ENCODE results near the gene PDSS2. TPM values are rescaled to one million over a fixed set of nuclear protein-coding genes. Genes with fewer than 3 reads are reported as not detected.
"Not testable (repeated sequence)": the region's sequence is repeated elsewhere in the genome, so short reads cannot be mapped to it uniquely, and the experiment has no call there.

The PDSS2 gene
- polyA plus RNA-seq, 2 donors = 3.6 to 7.3 TPM

DNA sequence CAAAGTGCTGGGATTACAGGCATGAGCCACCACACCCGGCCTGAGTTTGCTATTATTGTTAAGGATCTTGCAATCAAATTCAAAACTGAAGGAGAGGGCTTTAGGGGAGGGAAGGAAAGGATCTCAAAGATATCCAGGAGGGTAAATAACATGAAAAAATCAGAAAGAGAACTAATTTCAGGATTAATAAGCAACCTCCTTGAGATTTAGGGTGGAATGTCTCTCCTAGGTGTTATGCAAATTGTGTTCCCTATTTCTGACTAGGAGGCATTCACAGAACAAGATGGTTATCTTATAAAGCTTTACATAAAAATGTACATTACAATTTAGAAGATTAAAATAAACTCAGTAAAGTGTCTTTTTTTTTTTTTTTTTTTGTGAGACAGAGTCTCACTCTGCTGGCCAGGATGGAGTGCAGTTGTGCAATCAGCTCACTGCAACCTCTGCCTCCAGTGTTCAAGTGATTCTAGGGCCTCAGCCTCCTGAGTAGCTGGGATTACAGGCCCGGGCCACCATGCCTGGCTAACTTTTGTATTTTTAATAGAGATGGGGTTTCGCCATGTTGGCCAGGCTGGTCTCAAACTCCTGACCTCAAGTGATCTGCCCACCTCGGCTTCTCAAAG is 252.0 kb downstream of the PDSS2 start:
- no peak overlapping the region for H3K27ac ChIP-seq (ENCODE audit: low read depth in 2 of 2, low read length in 1 of 2)
- no peaks in the 10 kb centered on the region for H3K27me3 ChIP-seq (ENCODE audit: control insufficient read depth in 1 of 2, insufficient read depth in 2 of 2, low read length in 2 of 2)
- H3K9me3 ChIP-seq (ENCODE audit: control insufficient read depth in 2 of 2, insufficient read depth in 1 of 2, low read depth in 1 of 2, low read length in 1 of 2) = no peaks in the 10 kb centered on the region
- no peaks in the 10 kb centered on the region for H3K36me3 ChIP-seq (ENCODE audit: control insufficient read depth in 2 of 2, insufficient read depth in 2 of 2, low read length in 1 of 2)
- 96 to 97% methylated on average over 4 of the region's 4 CpGs for WGBS, 2 donors
- no peaks in the 10 kb centered on the region for H3K4me1 ChIP-seq (ENCODE audit: control insufficient read depth in 2 of 2, insufficient read depth in 2 of 2, low read length in 1 of 2)
- H3K4me3 ChIP-seq (ENCODE audit: low read depth in 1 of 2, low read length in 2 of 2) = no peak overlapping the region

DNA sequence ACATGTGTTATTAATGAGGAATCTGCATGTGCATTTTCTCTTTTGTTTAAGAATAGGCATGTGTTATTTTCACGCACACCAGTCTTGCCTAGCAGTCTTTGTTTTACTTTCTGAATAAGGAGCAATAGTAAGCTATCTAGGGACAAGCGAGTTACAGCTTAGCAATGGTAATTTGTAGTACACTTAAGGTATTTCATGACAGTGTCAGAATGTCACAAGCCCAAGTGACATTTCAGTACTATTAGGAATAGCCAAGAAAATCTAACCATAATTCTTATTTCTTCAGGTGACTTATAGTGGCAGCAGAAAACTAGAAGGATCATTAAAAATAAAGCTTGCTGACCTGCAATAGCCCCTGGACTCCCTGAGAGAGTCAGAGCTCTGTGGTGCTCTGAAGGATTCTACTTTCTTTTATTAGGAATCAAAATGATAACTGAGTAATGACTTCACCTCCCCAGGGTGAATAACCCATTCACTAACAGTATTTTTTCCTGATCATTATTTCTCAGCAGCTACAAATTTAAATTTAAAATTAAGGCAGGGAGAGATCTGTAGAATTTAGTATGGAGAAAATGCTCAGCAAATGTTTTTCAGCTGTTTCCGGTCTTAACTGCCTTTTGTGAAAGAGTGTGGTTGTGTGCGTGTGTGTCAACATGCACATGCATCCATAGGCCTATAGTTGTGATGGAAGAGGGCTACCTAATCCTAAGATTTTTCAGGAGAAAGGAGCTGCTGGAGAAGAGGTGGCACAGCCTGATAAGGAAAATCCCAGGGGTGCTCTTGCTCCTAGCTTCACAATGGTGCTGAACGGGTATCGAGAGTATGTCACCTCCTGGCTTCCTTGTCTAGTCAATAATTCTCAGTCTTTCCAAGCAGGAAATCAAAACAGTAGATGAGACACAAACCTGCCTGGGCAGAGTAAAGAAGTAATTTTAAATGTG is 254.0 kb downstream of the PDSS2 start:
- Histone ChIP-seq H3K27me3 (ENCODE audit: control insufficient read depth in 1 of 2, insufficient read depth in 2 of 2, low read length in 2 of 2) (no peaks in the 10 kb centered on the region), H3K4me3 (ENCODE audit: low read depth in 1 of 2, low read length in 2 of 2) (no peak overlapping the region), H3K9me3 (ENCODE audit: control insufficient read depth in 2 of 2, insufficient read depth in 1 of 2, low read depth in 1 of 2, low read length in 1 of 2) (no peaks in the 10 kb centered on the region), H3K36me3 (ENCODE audit: control insufficient read depth in 2 of 2, insufficient read depth in 2 of 2, low read length in 1 of 2) (no peaks in the 10 kb centered on the region), H3K4me1 (ENCODE audit: control insufficient read depth in 2 of 2, insufficient read depth in 2 of 2, low read length in 1 of 2) (no peaks in the 10 kb centered on the region), H3K27ac (ENCODE audit: low read depth in 2 of 2, low read length in 1 of 2) (no peak overlapping the region)
- 94 to 97% methylated on average over 6 of the region's 6 CpGs for WGBS, 2 donors

DNA sequence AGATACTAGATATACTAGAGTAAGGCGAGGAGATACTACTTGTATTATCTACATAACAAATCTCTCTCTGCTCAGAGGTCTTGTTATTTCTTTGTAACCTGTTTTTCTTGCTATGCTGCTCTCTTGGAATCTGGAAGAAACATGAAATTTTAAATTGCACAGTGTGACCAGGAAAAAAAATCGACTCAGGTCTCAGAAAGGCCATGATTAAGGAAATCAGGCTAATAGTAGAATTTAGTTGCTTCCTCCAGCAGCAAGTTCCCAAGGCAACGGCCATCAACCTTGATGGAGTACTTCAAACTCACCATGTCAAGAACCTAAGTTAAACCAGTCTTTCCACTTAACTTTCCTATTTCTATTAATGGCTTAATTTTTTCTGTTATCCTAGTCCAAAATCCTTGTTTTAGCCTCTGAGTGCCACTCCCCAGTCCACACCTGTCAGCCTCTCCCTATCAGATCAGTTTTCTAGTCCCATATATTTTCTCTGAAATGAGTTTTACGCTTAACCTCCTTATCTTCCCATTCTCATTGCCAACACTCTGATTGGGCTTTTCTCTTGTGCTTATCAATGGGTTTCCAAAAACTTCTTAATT is 256.4 kb downstream of the PDSS2 start:
- H3K27ac ChIP-seq (ENCODE audit: low read depth in 2 of 2, low read length in 1 of 2) = no peak overlapping the region
- H3K4me1 ChIP-seq (ENCODE audit: control insufficient read depth in 2 of 2, insufficient read depth in 2 of 2, low read length in 1 of 2) = no peaks in the 10 kb centered on the region
- H3K4me3 ChIP-seq (ENCODE audit: low read depth in 1 of 2, low read length in 2 of 2) = no peak overlapping the region
- no peaks in the 10 kb centered on the region for H3K27me3 ChIP-seq (ENCODE audit: control insufficient read depth in 1 of 2, insufficient read depth in 2 of 2, low read length in 2 of 2)
- H3K9me3 ChIP-seq (ENCODE audit: control insufficient read depth in 2 of 2, insufficient read depth in 1 of 2, low read depth in 1 of 2, low read length in 1 of 2) = no peaks in the 10 kb centered on the region
- WGBS, 2 donors = 65 to 76% methylated on average over 4 of the region's 4 CpGs
- H3K36me3 ChIP-seq (ENCODE audit: control insufficient read depth in 2 of 2, insufficient read depth in 2 of 2, low read length in 1 of 2) = no peaks in the 10 kb centered on the region

DNA sequence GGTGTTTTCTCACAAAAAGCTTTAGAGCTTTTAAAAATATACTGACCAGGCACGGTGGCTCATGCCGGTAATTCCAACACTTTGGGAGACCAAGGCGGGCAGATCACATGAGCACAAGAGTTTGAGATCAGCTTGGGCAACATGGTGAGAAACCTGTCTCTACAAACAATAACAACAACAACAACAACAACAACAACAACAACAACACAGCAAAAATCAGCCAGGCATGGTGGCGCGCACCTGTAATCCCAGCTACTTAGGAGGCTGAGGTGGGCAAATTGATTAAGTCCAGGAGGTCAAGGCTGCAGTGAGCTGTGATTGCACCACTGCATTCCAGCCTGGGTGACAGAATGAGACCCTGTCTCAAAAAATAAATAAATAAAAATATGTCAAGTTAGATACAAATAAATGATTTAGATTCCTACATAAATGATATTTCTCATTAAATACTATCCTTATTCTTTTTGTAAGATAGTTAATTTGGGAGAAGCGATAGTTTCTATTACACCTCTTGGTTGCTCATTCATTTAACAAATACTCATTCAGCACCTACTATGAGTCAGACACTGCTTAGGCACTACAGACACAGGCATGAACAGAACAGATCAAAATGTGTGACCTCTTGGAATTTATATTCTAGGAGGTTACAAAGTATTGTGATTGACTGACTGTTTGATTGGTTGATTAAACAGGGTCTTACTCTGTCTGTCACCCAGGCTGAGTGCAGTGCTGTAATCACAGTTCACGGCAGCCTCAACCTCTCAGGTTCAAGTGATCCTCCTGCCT is 260.5 kb downstream of the PDSS2 start:
- WGBS, 2 donors = 98% methylated on average over 7 of the region's 7 CpGs
- Histone ChIP-seq H3K9me3 (ENCODE audit: control insufficient read depth in 2 of 2, insufficient read depth in 1 of 2, low read depth in 1 of 2, low read length in 1 of 2) (no peaks in the 10 kb centered on the region), H3K27me3 (ENCODE audit: control insufficient read depth in 1 of 2, insufficient read depth in 2 of 2, low read length in 2 of 2) (no peaks in the 10 kb centered on the region), H3K4me1 (ENCODE audit: control insufficient read depth in 2 of 2, insufficient read depth in 2 of 2, low read length in 1 of 2) (no peaks in the 10 kb centered on the region), H3K4me3 (ENCODE audit: low read depth in 1 of 2, low read length in 2 of 2) (no peak overlapping the region), H3K36me3 (ENCODE audit: control insufficient read depth in 2 of 2, insufficient read depth in 2 of 2, low read length in 1 of 2) (no peaks in the 10 kb centered on the region), H3K27ac (ENCODE audit: low read depth in 2 of 2, low read length in 1 of 2) (no peak overlapping the region)

DNA sequence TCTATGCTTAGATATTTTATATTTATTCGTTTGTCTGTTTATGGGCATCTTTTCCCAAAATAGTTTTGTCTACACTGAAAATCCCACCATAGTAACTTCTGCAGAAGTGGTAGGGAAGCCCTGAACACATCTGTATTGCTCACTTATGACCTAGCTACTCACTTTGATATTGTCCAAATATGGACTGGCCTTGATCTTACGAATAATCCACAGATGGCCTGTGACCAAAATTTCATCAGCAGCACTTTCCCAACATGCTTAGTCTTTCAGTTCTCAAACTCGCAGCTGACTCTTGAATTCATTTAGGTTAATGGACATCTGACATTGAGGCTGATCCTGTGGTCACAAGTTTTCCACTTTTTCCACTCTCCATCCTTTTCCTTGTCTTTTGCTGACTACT is 263.2 kb downstream of the PDSS2 start:
- 84 to 88% methylated on average over 3 of the region's 3 CpGs for WGBS, 2 donors

DNA sequence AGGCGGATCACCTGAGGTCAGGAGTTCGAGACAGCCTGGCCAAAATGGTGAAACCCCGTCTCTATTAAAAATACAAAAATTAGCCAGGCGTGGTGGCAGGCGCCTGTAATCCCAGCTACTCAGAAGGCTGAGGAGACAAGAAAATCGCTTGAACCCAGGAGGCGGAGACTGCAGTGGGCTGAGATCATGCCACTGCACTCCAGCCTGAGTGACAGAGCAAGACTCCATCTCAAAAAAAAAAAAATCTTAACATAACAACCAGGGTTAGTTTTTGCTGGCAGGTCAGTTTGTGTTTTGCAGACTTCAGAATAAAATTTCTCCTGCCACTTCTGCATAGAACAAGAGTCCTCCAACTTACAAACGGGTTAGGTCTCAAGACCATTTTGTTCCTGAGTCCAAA is 264.6 kb downstream of the PDSS2 start:
- H3K27ac ChIP-seq (ENCODE audit: low read depth in 2 of 2, low read length in 1 of 2); H3K36me3 ChIP-seq (ENCODE audit: control insufficient read depth in 2 of 2, insufficient read depth in 2 of 2, low read length in 1 of 2); H3K27me3 ChIP-seq (ENCODE audit: control insufficient read depth in 1 of 2, insufficient read depth in 2 of 2, low read length in 2 of 2); H3K4me1 ChIP-seq (ENCODE audit: control insufficient read depth in 2 of 2, insufficient read depth in 2 of 2, low read length in 1 of 2); H3K4me3 ChIP-seq (ENCODE audit: low read depth in 1 of 2, low read length in 2 of 2); H3K9me3 ChIP-seq (ENCODE audit: control insufficient read depth in 2 of 2, insufficient read depth in 1 of 2, low read depth in 1 of 2, low read length in 1 of 2): not testable (repeated sequence)
- WGBS, 2 donors = 95% methylated on average over 8 of the region's 8 CpGs

More for the DNA sequence above, 263.2 kb downstream of the PDSS2 start:
- Histone ChIP-seq H3K9me3 (ENCODE audit: control insufficient read depth in 2 of 2, insufficient read depth in 1 of 2, low read depth in 1 of 2, low read length in 1 of 2) (no peaks in the 10 kb centered on the region), H3K27ac (ENCODE audit: low read depth in 2 of 2, low read length in 1 of 2) (no peak overlapping the region), H3K4me3 (ENCODE audit: low read depth in 1 of 2, low read length in 2 of 2) (no peak overlapping the region), H3K4me1 (ENCODE audit: control insufficient read depth in 2 of 2, insufficient read depth in 2 of 2, low read length in 1 of 2) (no peaks in the 10 kb centered on the region), H3K36me3 (ENCODE audit: control insufficient read depth in 2 of 2, insufficient read depth in 2 of 2, low read length in 1 of 2) (no peaks in the 10 kb centered on the region), H3K27me3 (ENCODE audit: control insufficient read depth in 1 of 2, insufficient read depth in 2 of 2, low read length in 2 of 2) (no peaks in the 10 kb centered on the region)

DNA sequence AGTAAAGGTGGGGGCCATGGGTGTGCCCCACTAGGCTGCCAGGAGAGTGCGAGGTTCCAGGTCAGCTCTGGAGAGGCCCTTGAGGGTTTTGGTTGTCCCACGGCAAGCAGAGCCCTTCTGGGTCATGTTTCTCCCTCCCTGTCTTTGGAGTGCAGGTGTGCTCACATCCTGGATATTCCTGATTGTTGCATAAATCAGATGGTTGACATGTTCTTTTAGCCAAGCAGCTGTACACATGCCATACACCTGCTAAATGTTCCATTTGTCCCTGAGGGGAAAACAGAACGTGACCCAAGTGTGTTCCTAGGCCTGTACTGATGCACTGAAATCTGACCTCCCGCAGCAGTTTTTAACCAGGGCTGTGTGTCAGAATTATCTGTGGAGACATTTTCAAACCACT is 266.5 kb downstream of the PDSS2 start:
- Histone ChIP-seq H3K27me3 (ENCODE audit: control insufficient read depth in 1 of 2, insufficient read depth in 2 of 2, low read length in 2 of 2) (no peaks in the 10 kb centered on the region), H3K4me3 (ENCODE audit: low read depth in 1 of 2, low read length in 2 of 2) (no peak overlapping the region), H3K9me3 (ENCODE audit: control insufficient read depth in 2 of 2, insufficient read depth in 1 of 2, low read depth in 1 of 2, low read length in 1 of 2) (no peaks in the 10 kb centered on the region), H3K4me1 (ENCODE audit: control insufficient read depth in 2 of 2, insufficient read depth in 2 of 2, low read length in 1 of 2) (no peaks in the 10 kb centered on the region), H3K27ac (ENCODE audit: low read depth in 2 of 2, low read length in 1 of 2) (no peak overlapping the region), H3K36me3 (ENCODE audit: control insufficient read depth in 2 of 2, insufficient read depth in 2 of 2, low read length in 1 of 2) (no peaks in the 10 kb centered on the region)
- 50 to 60% methylated on average over 4 of the region's 4 CpGs for WGBS, 2 donors

DNA sequence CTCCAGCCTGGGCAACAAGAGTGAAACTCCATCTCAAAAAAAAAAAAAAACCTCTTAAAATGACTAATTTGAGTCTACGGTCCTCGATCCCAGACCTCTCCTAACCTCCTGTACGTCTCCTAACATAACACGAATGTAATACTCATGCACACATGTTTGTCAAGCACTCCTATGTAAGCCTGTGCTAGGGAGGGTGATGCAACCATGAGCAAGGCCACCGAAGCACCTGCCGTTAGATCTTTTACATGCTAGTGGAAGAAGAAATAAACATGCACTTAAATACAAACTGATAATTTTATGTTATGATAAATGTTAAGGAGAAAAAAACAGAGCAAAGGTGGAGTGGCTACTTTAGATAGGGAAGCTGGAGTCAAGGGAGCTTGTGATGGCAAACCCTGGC is 271.7 kb downstream of the PDSS2 start:
- Histone ChIP-seq H3K9me3 (ENCODE audit: control insufficient read depth in 2 of 2, insufficient read depth in 1 of 2, low read depth in 1 of 2, low read length in 1 of 2) (no peaks in the 10 kb centered on the region), H3K4me1 (ENCODE audit: control insufficient read depth in 2 of 2, insufficient read depth in 2 of 2, low read length in 1 of 2) (no peaks in the 10 kb centered on the region), H3K36me3 (ENCODE audit: control insufficient read depth in 2 of 2, insufficient read depth in 2 of 2, low read length in 1 of 2) (no peaks in the 10 kb centered on the region), H3K4me3 (ENCODE audit: low read depth in 1 of 2, low read length in 2 of 2) (no peak overlapping the region), H3K27ac (ENCODE audit: low read depth in 2 of 2, low read length in 1 of 2) (no peak overlapping the region), H3K27me3 (ENCODE audit: control insufficient read depth in 1 of 2, insufficient read depth in 2 of 2, low read length in 2 of 2) (no peaks in the 10 kb centered on the region)
- 66 to 92% methylated on average over 6 of the region's 6 CpGs for WGBS, 2 donors

DNA sequence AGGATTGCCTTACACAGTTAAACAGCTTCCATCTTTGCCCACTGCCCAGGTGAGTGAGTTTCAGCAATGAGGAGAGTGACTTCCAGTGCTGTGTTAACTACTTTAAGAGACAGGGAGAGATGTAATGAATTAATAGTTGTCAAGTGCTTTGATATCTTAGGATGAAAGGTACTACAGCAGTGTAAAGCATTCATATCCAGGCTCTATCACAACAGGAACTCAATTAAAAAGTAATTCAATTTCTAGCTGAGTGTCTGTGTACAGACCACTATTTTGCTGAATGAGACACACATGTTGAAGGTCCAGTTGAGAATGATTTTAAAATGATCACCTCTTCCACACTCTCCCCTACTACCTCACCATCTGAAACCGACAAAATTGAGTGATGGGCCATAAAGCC is 273.3 kb downstream of the PDSS2 start:
- no peaks in the 10 kb centered on the region for H3K9me3 ChIP-seq (ENCODE audit: control insufficient read depth in 2 of 2, insufficient read depth in 1 of 2, low read depth in 1 of 2, low read length in 1 of 2)
- no peak overlapping the region for H3K4me3 ChIP-seq (ENCODE audit: low read depth in 1 of 2, low read length in 2 of 2)
- no peaks in the 10 kb centered on the region for H3K27me3 ChIP-seq (ENCODE audit: control insufficient read depth in 1 of 2, insufficient read depth in 2 of 2, low read length in 2 of 2)
- no peaks in the 10 kb centered on the region for H3K4me1 ChIP-seq (ENCODE audit: control insufficient read depth in 2 of 2, insufficient read depth in 2 of 2, low read length in 1 of 2)
- H3K36me3 ChIP-seq (ENCODE audit: control insufficient read depth in 2 of 2, insufficient read depth in 2 of 2, low read length in 1 of 2) = no peaks in the 10 kb centered on the region
- WGBS, 2 donors = 83 to 89% methylated on average over 1 of the region's 1 CpG
- no peak overlapping the region for H3K27ac ChIP-seq (ENCODE audit: low read depth in 2 of 2, low read length in 1 of 2)
